Measurements from ENCODE around the gene GCG. TPM values are rescaled to one million over a fixed set of nuclear protein-coding genes. Genes with fewer than 3 reads are reported as not detected.

The GCG gene
- total RNA-seq, 4 donors from 2014 or later: 17.6 to 26.8 TPM; not detected in 2

DNA sequence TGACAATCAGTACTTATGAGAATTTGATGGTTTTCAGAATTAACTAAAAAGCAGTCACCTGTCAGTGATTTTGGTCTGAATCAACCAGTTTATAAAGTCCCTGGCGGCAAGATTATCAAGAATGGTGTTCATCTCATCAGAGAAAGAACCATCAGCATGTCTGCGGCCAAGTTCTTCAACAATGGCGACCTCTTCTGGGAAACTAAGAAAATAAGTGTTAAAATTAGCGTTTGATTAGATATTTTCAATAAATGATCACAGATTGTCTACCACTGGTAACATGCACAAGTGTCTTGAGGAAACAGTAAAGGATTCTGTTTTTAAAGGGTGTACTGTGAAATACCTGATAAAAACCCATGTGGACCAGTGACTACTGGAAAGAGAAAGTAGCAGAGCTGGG is 8.1 kb downstream of the GCG start:
- Histone ChIP-seq H3K27me3 (peaks cover 6% of the 10 kb centered on the region), H3K4me1 (no peaks in the 10 kb centered on the region), H3K9me3 (no peaks in the 10 kb centered on the region), H3K4me3 (no peak overlapping the region), H3K36me3 (no peaks in the 10 kb centered on the region), H3K27ac (no peak overlapping the region)
- in situ Hi-C loops (cut with MboI; ENCODE audit: low pct_ligation_motif_present in 1 of 4, low pct_unique_long_range_greater_than_20kb in 1 of 4, low sequenced_read_pairs in 3 of 4): loop anchor here in 1 of 4 donors (25.0 kb wide), 1 partner anchor 557 kb away; no protein-coding TSS in a partner anchor
- WGBS, 2 donors (ENCODE audit: low coverage in 1 of 2): 83 to 97% methylated on average over 4 of the region's 4 CpGs
- DNase-seq: no peak
- TF ChIP-seq EP300 (IDR thresholded peaks at IDR 0.05; ENCODE audit: low read depth) (no peak), POLR2AphosphoS5 (IDR thresholded peaks at IDR 0.05) (no peak), POLR2A (IDR thresholded peaks at IDR 0.05) (no peak)
- TF ChIP-seq, protein P1, sequence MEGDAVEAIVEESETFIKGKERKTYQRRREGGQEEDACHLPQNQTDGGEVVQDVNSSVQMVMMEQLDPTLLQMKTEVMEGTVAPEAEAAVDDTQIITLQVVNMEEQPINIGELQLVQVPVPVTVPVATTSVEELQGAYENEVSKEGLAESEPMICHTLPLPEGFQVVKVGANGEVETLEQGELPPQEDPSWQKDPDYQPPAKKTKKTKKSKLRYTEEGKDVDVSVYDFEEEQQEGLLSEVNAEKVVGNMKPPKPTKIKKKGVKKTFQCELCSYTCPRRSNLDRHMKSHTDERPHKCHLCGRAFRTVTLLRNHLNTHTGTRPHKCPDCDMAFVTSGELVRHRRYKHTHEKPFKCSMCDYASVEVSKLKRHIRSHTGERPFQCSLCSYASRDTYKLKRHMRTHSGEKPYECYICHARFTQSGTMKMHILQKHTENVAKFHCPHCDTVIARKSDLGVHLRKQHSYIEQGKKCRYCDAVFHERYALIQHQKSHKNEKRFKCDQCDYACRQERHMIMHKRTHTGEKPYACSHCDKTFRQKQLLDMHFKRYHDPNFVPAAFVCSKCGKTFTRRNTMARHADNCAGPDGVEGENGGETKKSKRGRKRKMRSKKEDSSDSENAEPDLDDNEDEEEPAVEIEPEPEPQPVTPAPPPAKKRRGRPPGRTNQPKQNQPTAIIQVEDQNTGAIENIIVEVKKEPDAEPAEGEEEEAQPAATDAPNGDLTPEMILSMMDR (IDR thresholded peaks at IDR 0.05): no peak
- intact Hi-C loops (cut with DNase I; ENCODE audit: low total_unique reads): no loop called here

DNA sequence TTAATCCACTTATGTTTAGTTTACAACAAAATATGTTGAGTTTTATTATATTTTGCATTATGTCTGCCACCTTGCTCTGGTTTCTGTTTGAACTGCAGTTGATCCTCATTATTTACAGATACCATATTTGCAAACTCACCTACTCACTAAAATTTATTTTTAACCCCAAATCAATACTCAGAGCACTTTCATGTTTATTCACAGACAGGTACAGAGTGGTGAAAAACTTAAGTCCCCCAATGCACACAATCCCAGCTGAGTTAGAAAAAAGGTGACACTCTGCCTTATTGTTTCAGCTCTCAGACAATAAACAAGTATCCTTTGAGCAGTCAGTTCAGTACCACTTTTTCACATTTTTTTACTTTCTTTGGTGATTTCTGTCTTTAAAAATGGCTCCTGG is 13.7 kb downstream of the GCG start:
- Histone ChIP-seq H3K27ac (no peak overlapping the region), H3K4me1 (no peaks in the 10 kb centered on the region), H3K4me3 (no peak overlapping the region), H3K27me3 (no peaks in the 10 kb centered on the region), H3K9me3 (no peaks in the 10 kb centered on the region), H3K36me3 (no peaks in the 10 kb centered on the region)
- in situ Hi-C loops (cut with MboI; ENCODE audit: low pct_ligation_motif_present in 1 of 4, low pct_unique_long_range_greater_than_20kb in 1 of 4, low sequenced_read_pairs in 3 of 4) (loop anchor here in 1 of 4 donors (25.0 kb wide), 1 partner anchor 551 kb away; no protein-coding TSS in a partner anchor), intact Hi-C loops (cut with DNase I; ENCODE audit: low total_unique reads) (no loop called here)
- no peak for DNase-seq
- no peak for TF ChIP-seq POLR2AphosphoS5 (IDR thresholded peaks at IDR 0.05)
- TF ChIP-seq, protein P1 (IDR thresholded peaks at IDR 0.05): no peak
- TF ChIP-seq EP300 (IDR thresholded peaks at IDR 0.05; ENCODE audit: low read depth): no peak
- TF ChIP-seq POLR2A (IDR thresholded peaks at IDR 0.05): no peak

DNA sequence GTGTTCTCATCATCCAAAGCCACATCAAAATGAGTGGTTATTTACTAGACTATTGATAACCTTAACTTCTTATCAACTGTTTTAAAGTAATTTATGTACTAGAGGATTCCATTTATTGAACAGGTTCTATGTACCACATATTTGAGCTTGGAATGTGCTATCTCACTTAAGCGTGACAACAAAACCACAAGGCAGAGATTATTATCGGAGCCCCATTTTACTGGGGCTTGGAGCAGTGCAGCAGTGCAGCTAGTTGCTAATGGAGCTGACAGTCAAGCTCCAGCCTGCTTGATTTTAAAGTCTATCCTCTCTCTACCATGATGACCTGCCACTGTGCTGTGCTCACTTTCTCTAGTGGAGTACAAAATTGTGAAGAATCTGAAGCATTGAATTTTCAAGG is 24.6 kb downstream of the GCG start:
- TF ChIP-seq EP300 (IDR thresholded peaks at IDR 0.05; ENCODE audit: low read depth) (no peak), POLR2A (IDR thresholded peaks at IDR 0.05) (no peak), POLR2AphosphoS5 (IDR thresholded peaks at IDR 0.05) (no peak)
- TF ChIP-seq, protein P1 (IDR thresholded peaks at IDR 0.05): no peak
- Histone ChIP-seq H3K4me3 (no peak overlapping the region), H3K4me1 (no peaks in the 10 kb centered on the region), H3K27ac (no peak overlapping the region), H3K9me3 (no peaks in the 10 kb centered on the region), H3K27me3 (no peaks in the 10 kb centered on the region), H3K36me3 (no peaks in the 10 kb centered on the region)
- DNase-seq: no peak
- WGBS, 2 donors (ENCODE audit: low coverage in 1 of 2): 80 to 83% methylated on average over 1 to 2 of the region's 2 CpGs
- intact Hi-C loops (cut with DNase I; ENCODE audit: low total_unique reads) (loop anchor here (5.0 kb wide), 2 partner anchors 115 to 130 kb away; no protein-coding TSS in a partner anchor), in situ Hi-C loops (cut with MboI; ENCODE audit: low pct_ligation_motif_present in 1 of 4, low pct_unique_long_range_greater_than_20kb in 1 of 4, low sequenced_read_pairs in 3 of 4) (loop anchor here (5.0 to 25.0 kb wide), 4 partner anchors 123 to 543 kb away; no protein-coding TSS in a partner anchor)

DNA sequence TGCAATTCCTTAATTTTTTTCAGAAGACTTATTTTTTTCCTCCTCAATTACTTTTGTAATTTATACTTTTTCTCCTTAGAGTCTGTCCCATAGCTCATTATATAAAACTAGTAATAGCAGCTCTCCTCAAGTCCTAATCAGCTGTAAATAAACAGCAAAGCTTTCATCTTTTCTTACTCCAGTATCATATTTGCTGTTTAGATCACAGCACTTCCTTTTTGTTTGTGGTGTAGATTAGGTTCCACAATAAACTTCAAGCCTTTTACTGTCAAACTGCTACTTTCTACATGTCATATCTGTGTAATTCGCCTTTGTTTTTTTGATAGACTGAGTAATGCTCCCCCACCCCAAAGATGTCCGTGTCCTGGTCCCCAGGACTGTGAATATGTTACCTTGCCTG is 25.5 kb downstream of the GCG start:
- no peak for DNase-seq
- 69 to 80% methylated on average over 2 of the region's 2 CpGs for WGBS, 2 donors (ENCODE audit: low coverage in 1 of 2)
- H3K27me3 ChIP-seq: no peaks in the 10 kb centered on the region
- TF ChIP-seq EP300 (IDR thresholded peaks at IDR 0.05; ENCODE audit: low read depth) (no peak), POLR2AphosphoS5 (IDR thresholded peaks at IDR 0.05) (no peak), POLR2A (IDR thresholded peaks at IDR 0.05) (no peak)
- TF ChIP-seq, protein P1 (IDR thresholded peaks at IDR 0.05): no peak
- H3K4me3 ChIP-seq: no peak overlapping the region
- H3K27ac ChIP-seq: no peak overlapping the region
- no peaks in the 10 kb centered on the region for H3K36me3 ChIP-seq
- no peaks in the 10 kb centered on the region for H3K9me3 ChIP-seq
- in situ Hi-C loops (cut with MboI; ENCODE audit: low pct_ligation_motif_present in 1 of 4, low pct_unique_long_range_greater_than_20kb in 1 of 4, low sequenced_read_pairs in 3 of 4): loop anchor here (5.0 to 25.0 kb wide), 4 partner anchors 122 to 542 kb away; no protein-coding TSS in a partner anchor
- intact Hi-C loops (cut with DNase I; ENCODE audit: low total_unique reads): loop anchor here (5.0 kb wide), 2 partner anchors 114 to 129 kb away; no protein-coding TSS in a partner anchor
- H3K4me1 ChIP-seq: no peaks in the 10 kb centered on the region

Data from transverse colon (tissue), 4 donors.